Stimulated activated CD8-positive, alpha-beta memory T cell treated with anti-CD3 and anti-CD28 coated beads, Interleukin-7, amount 100 ng/mL, for 1 hour (primary cell): Measurements from ENCODE around the gene RRAGA.
"Not testable (repeated sequence)": the region's sequence is repeated elsewhere in the genome, so short reads cannot be mapped to it uniquely, and the experiment has no call there.

ENCODE experiments used
- DNase-seq, 2 donors: peaks; one replicate each; pipeline ENCODE4 v3.0.0-alpha.2; 2020; ENCODE audit warnings: low read depth in 2 of 2

The RRAGA gene, protein sequence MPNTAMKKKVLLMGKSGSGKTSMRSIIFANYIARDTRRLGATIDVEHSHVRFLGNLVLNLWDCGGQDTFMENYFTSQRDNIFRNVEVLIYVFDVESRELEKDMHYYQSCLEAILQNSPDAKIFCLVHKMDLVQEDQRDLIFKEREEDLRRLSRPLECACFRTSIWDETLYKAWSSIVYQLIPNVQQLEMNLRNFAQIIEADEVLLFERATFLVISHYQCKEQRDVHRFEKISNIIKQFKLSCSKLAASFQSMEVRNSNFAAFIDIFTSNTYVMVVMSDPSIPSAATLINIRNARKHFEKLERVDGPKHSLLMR

DNA sequence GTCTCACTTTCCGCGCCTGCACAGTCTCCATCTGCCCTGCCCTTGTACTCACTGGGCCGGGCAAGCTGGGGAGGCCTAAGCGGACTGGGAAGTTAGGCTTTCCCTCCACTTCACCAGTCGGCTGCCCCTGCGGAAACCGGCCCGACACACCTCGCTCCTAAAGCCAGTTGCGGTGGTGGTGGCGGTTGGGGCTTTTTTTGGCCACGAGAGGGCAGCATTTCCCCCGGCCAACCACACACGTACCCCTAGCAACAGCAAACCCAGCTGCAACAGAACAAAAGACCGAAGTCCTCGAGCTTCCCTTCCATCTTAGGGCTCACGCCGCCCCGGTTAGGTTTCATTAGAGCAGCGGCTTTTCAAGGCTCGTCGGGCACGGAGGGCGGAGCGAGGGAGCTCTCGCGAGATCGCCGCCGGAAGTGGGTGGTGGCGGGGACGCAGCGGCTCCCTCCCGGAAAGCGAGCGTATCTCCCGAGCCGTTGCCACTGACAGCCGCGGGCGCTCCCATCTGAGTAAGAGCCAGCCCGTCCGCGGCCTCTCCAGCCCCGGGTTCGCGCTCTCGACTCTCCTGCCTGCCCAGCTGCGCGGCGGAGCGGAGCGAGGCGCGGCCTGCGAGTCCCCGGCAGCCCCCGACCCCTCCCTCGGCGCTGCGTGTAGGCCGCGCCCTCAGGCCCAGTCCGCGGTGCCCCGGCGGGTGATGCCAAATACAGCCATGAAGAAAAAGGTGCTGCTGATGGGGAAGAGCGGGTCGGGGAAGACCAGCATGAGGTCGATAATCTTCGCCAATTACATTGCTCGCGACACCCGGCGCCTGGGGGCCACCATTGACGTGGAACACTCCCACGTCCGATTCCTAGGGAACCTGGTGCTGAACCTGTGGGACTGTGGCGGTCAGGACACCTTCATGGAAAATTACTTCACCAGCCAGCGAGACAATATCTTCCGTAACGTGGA lies at the start of gene RRAGA:
RRAGA (plus strand) TSS at position 462 of the 951 bp plus-strand sequence; CDS start at position 695, 233 bp downstream.
- DNase-seq, result peak; percentile 87 to 89

- no peak for DNase-seq
These were observed 49.1 kb upstream of the RRAGA start for GRCh38 chr9:19000133-19000532.

- no peak for DNase-seq
These were observed 39.7 kb upstream of the RRAGA start for GRCh38 chr9:19009391-19009965.

DNA sequence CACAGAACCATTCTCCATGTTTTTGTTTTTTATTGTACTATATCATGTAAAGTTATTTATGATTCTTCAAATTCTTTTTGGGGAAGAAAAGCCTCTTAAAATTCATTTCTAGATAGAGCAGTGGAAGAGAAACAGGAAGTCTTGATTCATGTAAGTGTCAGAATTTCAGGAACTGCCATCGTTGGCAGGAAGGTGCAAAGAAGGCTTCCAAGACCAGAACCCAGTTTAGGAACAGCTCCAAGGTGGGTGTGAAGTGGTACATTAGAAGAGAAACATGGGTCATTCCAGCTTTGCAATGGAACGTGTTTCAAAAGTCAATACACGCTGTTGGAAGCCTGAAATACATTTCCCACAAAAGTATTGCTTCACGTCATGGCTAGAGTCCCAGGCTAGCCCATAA lies 31.0 kb upstream of the RRAGA start:
- DNase-seq, result no peak

DNA sequence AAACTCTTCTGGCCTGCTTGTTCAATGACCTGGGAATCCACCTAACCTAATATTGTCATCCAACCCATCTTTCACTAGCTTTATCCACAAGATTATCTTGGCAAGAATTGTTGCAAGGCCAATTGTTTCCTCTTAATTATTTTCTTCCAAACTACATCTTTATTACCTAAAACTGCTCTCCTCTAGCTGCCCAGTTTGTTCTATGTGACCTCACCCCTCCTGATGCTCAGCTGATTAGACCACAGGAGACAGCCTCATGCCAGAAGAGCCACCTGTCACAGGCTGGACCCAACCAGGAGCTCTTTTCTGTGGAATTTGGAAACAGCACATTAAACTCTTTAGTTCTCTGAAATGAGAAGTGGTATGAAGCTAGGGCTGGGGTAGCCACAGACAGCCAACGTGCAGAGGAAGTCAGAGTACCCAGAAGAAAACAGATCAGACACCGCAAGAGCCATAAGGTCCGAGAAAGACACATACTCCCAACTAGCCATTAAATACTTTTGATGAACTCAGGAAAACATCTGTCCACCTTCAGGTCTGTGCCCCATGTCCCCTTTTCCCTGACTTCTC lies 28.3 kb upstream of the RRAGA start:
- DNase-seq, result no peak

DNA sequence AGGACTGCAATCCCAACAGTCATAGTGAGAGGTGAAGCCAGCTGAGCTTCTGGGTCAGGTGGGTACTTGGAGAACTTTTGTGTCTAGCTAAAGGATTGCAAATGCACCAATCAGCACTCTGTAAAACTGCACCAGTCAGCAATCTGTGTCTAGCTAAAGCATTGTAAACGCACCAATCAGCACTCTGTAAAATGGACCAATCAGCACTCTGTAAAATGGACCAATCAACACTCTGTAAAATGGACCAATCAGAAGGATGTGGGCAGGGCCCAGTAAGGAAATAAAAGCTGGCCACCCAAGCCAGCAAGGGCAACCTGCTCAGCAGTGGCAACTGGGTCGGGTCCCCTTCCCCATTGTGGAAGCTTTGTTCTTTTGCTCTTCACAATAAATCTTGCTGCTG lies 27.6 kb upstream of the RRAGA start:
- not testable (repeated sequence) for DNase-seq

DNA sequence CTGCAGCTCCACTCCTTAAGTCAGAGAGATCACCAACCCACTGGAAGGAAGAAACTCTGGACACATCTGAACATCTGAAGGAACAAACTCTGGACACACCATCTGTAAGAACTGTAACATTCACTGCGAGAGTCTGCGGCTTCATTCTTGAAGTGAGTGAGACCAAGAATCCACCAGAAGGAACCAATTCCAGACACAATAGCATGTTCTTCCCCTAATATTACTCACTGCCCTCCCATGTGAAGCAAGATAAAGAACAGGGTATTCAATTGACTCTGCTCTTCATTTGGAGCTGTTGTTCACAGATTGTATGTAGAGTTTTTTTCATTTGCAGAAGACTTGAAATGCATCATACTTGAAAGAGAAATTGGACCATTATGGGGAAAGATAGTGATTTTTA lies 27.0 kb upstream of the RRAGA start:
- no peak for DNase-seq

GRCh38 chr9:19023078-19023477 lies 26.1 kb upstream of the RRAGA start:
- DNase-seq, result no peak

- DNase-seq, result no peak
These were observed 22.9 kb upstream of the RRAGA start for GRCh38 chr9:19026375-19026774.

DNA sequence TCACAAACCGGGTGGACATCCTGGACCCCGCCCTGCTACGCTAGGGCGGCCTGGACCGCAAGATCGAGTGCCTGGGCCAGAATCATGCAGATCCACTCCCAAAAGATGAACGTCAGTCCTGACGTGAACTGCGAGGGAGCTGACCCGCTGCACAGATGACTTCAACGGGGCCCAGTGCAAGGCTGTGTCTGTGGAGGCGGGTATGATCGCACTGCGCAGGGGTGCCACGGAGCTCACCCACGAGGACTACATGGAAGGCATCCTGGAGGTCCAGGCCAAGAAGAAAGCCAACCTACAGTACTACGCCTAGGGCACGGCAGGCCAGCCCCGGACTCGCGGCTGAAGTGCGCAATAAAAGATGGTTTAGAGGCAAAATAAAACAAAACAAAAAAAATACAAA lies 21.4 kb upstream of the RRAGA start:
- no peak for DNase-seq

DNA sequence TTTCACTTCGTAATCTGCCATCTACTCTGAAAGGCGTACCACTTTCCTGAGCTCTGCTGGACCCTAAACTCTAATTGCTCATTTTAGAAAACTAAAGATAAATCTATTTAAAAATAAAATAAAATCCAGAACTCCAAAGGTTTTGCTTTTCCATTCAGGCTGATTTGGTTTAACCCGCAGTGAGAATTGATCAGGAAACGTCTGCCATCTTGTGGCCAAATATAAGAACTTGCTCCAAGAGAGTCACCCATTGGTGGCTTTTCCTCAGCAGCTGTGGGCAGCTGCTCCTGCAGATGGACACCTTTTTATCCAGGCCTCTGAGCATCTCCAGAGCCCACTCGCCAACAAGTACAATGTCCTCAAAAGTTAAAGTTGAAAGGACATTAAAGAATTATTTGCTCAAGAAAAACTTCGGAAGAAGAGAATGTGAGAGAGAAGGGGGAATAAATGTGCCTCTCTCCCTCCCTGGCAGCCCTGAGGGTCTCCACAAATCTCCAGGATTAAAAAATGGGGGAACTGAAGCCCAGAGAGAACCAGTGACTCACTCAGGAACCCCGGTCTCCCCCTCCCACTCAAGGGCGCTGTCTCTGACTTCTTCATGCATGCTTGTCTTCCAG lies 20.3 kb upstream of the RRAGA start:
- no peak for DNase-seq

- no peak for DNase-seq
These were observed 18.3 kb upstream of the RRAGA start for GRCh38 chr9:19030899-19031298.

- DNase-seq, result no peak
These were observed 16.8 kb upstream of the RRAGA start for GRCh38 chr9:19032406-19032805.

GRCh38 chr9:19033015-19033414 lies 16.2 kb upstream of the RRAGA start, which contains the start of gene SAXO1:
Gene SAXO1 (minus strand): TSS chr9:19033209. CDS start chr9:19032908, 301 bp downstream.
- no peak for DNase-seq

- no peak for DNase-seq
These were observed 12.6 kb upstream of the RRAGA start for GRCh38 chr9:19036611-19037010.

DNA sequence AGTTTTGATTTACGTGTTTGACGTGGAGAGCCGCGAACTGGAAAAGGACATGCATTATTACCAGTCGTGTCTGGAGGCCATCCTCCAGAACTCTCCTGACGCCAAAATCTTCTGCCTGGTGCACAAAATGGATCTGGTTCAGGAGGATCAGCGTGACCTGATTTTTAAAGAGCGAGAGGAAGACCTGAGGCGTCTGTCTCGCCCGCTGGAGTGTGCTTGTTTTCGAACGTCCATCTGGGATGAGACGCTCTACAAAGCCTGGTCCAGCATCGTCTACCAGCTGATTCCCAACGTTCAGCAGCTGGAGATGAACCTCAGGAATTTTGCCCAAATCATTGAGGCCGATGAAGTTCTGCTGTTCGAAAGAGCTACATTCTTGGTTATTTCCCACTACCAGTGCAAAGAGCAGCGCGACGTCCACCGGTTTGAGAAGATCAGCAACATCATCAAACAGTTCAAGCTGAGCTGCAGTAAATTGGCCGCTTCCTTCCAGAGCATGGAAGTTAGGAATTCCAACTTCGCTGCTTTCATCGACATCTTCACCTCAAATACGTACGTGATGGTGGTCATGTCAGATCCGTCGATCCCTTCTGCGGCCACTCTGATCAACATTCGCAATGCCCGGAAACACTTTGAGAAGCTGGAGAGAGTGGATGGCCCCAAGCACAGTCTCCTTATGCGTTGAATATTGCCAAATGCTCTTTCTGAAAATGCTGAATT lies 850 bp downstream of the RRAGA start:
- DNase-seq, result no peak

GRCh38 chr9:19050637-19051591 lies 1.7 kb downstream of the RRAGA start:
- DNase-seq, result no peak

DNA sequence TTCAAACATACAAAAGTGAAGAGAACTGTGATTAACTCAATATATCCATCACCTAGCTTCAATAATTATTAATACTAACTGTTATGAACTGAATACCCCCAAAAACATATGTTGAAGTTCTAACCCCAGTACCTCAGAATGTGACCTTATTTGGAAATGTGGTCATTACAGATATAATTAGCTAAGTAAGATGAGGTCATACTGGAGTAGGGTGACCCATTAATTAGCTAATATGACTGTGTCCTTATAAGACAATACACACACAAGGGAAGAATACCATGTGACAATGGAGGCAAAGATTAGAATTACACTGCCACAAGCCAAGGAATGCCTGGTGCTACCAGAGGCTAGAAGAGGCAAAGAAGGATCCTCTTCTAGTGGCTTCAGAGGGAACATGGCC lies 7.8 kb downstream of the RRAGA start:
- no peak for DNase-seq

GRCh38 chr9:19074229-19074628 lies 25.0 kb downstream of the RRAGA start:
- DNase-seq, result no peak

GRCh38 chr9:19074836-19075235 lies 25.6 kb downstream of the RRAGA start:
- no peak for DNase-seq
